Loucy (cell line): Measurements from ENCODE around the gene SMAD3.
A peak's percentile ranks its signal among the peaks of the same experiment; 100 is the strongest.

ENCODE experiments used
- H2AFZ ChIP-seq: fragments of 200-600 bp; sonication (generic); 2 replicates; pipeline ENCODE4 v1.6.0; 2016; ENCODE audit warnings: antibody characterized with exemption, mild to moderate bottlenecking, low read length, moderate library complexity
- H3F3A ChIP-seq: fragments of 200-600 bp; 2 replicates; pipeline ENCODE4 v1.6.0; 2016; ENCODE audit warnings: antibody characterized with exemption, low read depth, mild to moderate bottlenecking
- H3K27me3 ChIP-seq: fragments of 200-600 bp; sonication (generic); 2 replicates; pipeline ENCODE4 v1.6.1; 2014; ENCODE audit warnings: low read length, mild to moderate bottlenecking; ENCODE audit not compliant: insufficient read depth, poor library complexity, severe bottlenecking
- H3K36me3 ChIP-seq: fragments of 200-600 bp; sonication (generic); 2 replicates; pipeline ENCODE4 v1.6.1; 2016; ENCODE audit warnings: low read length; ENCODE audit not compliant: insufficient read depth
- H3K4me1 ChIP-seq: fragments of 200-600 bp; sonication (generic); 2 replicates; pipeline ENCODE4 v1.5.1; 2014; ENCODE audit warnings: low read length, mild to moderate bottlenecking; ENCODE audit not compliant: insufficient read depth, poor library complexity, severe bottlenecking
- H3K4me2 ChIP-seq: fragments of 200-600 bp; sonication (generic); 2 replicates; pipeline ENCODE4 v1.6.0; 2014; ENCODE audit warnings: antibody characterized with exemption, low read length, low read depth, mild to moderate bottlenecking; ENCODE audit not compliant: poor library complexity, severe bottlenecking
- H3K4me3 ChIP-seq: fragments of 200-600 bp; sonication (generic); 2 replicates; pipeline ENCODE4 v1.5.1; 2014; ENCODE audit warnings: low read length, mild to moderate bottlenecking, mixed read lengths; ENCODE audit not compliant: poor library complexity, severe bottlenecking
- H3K79me2 ChIP-seq: fragments of 200-600 bp; sonication (generic); 2 replicates; pipeline ENCODE4 v1.6.1; 2014; ENCODE audit warnings: low read length; ENCODE audit not compliant: insufficient read depth
- H3K9ac ChIP-seq: fragments of 200-600 bp; sonication (generic); 2 replicates; pipeline ENCODE4 v1.6.0; 2014; ENCODE audit warnings: mild to moderate bottlenecking, low read depth, low read length, moderate library complexity; ENCODE audit not compliant: poor library complexity, severe bottlenecking
- H3K9me2 ChIP-seq: fragments of 200-600 bp; sonication (generic); replicated peaks from 2 replicates; pipeline ENCODE4 v1.6.1; 2016; ENCODE audit warnings: low read depth, low read length, mixed read lengths
- H3K9me3 ChIP-seq: fragments of 200-600 bp; sonication (generic); 2 replicates; pipeline ENCODE4 v1.6.1; 2014; ENCODE audit warnings: mild to moderate bottlenecking, antibody characterized with exemption, low read length, low read depth; ENCODE audit not compliant: insufficient read depth
- H4K20me1 ChIP-seq: fragments of 200-600 bp; sonication (generic); 2 replicates; pipeline ENCODE4 v1.6.0; 2014; ENCODE audit warnings: antibody characterized with exemption, low read length, mild to moderate bottlenecking; ENCODE audit not compliant: insufficient read depth, poor library complexity, severe bottlenecking
- CTCF ChIP-seq: fragments of 200-600 bp; sonication (generic); conservative IDR thresholded peaks from 2 replicates; pipeline ENCODE4 v1.5.1; 2014; ENCODE audit warnings: mild to moderate bottlenecking, antibody characterized with exemption, low read length
- EZH2phosphoT487 ChIP-seq: fragments of 200-600 bp; IDR thresholded peaks from 2 replicates; pipeline ENCODE4 v1.6.1; 2018; ENCODE audit warnings: antibody characterized with exemption, mild to moderate bottlenecking, moderate library complexity, borderline replicate concordance

The SMAD3 gene

GRCh38 chr15:67035886-67036285, 29.5 kb upstream of the SMAD3 start:
- Histone ChIP-seq H3K36me3 (no peaks in the 10 kb centered on the region), H3K4me3 (no peak overlapping the region), H3K4me1 (no peaks in the 10 kb centered on the region), H3K79me2 (no peaks in the 10 kb centered on the region), H3K9me2 (no peaks in the 10 kb centered on the region), H3K9me3 (no peaks in the 10 kb centered on the region), H2AFZ (no peak overlapping the region), H4K20me1 (no peaks in the 10 kb centered on the region), H3K27me3 (no peaks in the 10 kb centered on the region), H3K9ac (no peak overlapping the region), H3F3A (no peaks in the 10 kb centered on the region), H3K4me2 (no peak overlapping the region)
- TF ChIP-seq CTCF: no peak
- TF ChIP-seq EZH2phosphoT487: no peak

GRCh38 chr15:67036775-67037555, 28.4 kb upstream of the SMAD3 start:
- H4K20me1 ChIP-seq: no peaks in the 10 kb centered on the region
- H3F3A ChIP-seq: no peaks in the 10 kb centered on the region
- H3K27me3 ChIP-seq: no peaks in the 10 kb centered on the region
- peak overlapping the region; percentile 42; the same call in 1 of the 2 replicates for H2AFZ ChIP-seq
- no peak overlapping the region for H3K4me3 ChIP-seq
- no peaks in the 10 kb centered on the region for H3K36me3 ChIP-seq
- no peaks in the 10 kb centered on the region for H3K9me2 ChIP-seq
- peak overlapping the region; percentile 11 for H3K9ac ChIP-seq
- TF ChIP-seq EZH2phosphoT487 (no peak), CTCF (no peak)
- H3K79me2 ChIP-seq: no peaks in the 10 kb centered on the region
- H3K9me3 ChIP-seq: no peaks in the 10 kb centered on the region
- H3K4me2 ChIP-seq: peak overlapping the region; percentile 67
- peaks cover under 1% of the 10 kb centered on the region for H3K4me1 ChIP-seq

- Histone ChIP-seq H3K79me2 (no peaks in the 10 kb centered on the region), H3K9me3 (no peaks in the 10 kb centered on the region), H3K27me3 (no peaks in the 10 kb centered on the region), H4K20me1 (no peaks in the 10 kb centered on the region), H3K4me2 (peak overlapping the region; percentile 67), H3K9ac (peak overlapping the region; percentile 11), H2AFZ (peak overlapping the region; percentile 42; the same call in 1 of the 2 replicates), H3K4me1 (peaks cover 8% of the 10 kb centered on the region), H3K9me2 (no peaks in the 10 kb centered on the region), H3K4me3 (no peak overlapping the region), H3F3A (no peaks in the 10 kb centered on the region), H3K36me3 (no peaks in the 10 kb centered on the region)
- TF ChIP-seq CTCF (no peak), EZH2phosphoT487 (no peak)
These were observed 27.7 kb upstream of the SMAD3 start for GRCh38 chr15:67037694-67038093.
